ENCODE results near the gene PSMD14. TPM values are rescaled to one million over a fixed set of nuclear protein-coding genes. Genes with fewer than 3 reads are reported as not detected.
A peak's percentile ranks its signal among the peaks of the same experiment; 100 is the strongest.

The PSMD14 gene
- total and polyA plus RNA-seq, 2 of the 8 experiments (the other 6 are each of a cell fraction or from before 2014, with no cell fraction given), result 53.9 to 88.7 TPM

DNA sequence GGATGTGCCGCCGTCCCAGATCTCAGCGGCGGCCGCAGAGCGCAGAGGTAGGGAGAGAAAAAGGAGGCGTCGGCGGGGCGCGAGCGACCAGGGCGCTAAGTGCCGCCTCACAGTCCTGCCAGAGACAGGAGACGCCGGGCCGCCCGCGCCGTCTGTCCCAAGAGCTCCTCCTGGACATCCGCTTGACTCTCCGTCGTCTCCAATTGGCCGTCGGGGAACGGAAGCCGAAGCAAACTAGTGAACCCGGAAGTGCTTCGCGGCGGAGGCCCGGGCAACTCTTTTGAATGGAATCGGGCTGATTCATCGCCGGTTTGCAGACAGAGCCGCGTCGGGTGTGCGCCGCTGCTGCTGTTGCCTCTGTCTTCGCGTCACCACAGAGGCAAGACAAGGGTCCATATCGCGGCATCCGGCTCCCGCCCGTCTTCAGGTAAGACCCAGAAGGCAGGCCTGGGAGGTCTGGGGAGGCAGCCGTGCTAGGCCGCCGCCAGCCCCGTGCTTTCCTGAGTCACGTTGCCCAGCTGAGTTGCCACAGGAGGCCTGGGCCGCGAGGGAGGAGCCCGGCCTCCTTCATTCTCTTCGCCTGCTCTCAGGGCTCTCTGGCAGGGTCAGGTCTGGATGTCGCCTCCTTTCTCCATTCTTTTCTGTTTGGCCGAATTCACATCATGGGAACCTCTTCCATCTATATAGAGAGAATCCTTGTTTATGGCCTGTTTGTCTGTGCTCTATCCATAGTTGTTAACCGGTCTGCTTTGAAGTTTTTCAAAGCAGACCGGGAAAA is at the start of gene PSMD14 (continued):
- TF ChIP-seq, protein P1, sequence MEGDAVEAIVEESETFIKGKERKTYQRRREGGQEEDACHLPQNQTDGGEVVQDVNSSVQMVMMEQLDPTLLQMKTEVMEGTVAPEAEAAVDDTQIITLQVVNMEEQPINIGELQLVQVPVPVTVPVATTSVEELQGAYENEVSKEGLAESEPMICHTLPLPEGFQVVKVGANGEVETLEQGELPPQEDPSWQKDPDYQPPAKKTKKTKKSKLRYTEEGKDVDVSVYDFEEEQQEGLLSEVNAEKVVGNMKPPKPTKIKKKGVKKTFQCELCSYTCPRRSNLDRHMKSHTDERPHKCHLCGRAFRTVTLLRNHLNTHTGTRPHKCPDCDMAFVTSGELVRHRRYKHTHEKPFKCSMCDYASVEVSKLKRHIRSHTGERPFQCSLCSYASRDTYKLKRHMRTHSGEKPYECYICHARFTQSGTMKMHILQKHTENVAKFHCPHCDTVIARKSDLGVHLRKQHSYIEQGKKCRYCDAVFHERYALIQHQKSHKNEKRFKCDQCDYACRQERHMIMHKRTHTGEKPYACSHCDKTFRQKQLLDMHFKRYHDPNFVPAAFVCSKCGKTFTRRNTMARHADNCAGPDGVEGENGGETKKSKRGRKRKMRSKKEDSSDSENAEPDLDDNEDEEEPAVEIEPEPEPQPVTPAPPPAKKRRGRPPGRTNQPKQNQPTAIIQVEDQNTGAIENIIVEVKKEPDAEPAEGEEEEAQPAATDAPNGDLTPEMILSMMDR (IDR thresholded peaks at IDR 0.05; ENCODE audit: control extremely low read depth in 1 of 3, insufficient read depth in 1 of 3, low read depth in 1 of 3, low read length in 3 of 3), result no peak
- no peak for TF ChIP-seq CTBP2 (IDR thresholded peaks at IDR 0.05; ENCODE audit: borderline replicate concordance, insufficient read depth, insufficient read length, low read length)
- peak; percentile 59; the same call in 1 of the 2 replicates for TF ChIP-seq BACH1 (IDR thresholded peaks at IDR 0.05; ENCODE audit: low read length)
- TF ChIP-seq, protein P2, sequence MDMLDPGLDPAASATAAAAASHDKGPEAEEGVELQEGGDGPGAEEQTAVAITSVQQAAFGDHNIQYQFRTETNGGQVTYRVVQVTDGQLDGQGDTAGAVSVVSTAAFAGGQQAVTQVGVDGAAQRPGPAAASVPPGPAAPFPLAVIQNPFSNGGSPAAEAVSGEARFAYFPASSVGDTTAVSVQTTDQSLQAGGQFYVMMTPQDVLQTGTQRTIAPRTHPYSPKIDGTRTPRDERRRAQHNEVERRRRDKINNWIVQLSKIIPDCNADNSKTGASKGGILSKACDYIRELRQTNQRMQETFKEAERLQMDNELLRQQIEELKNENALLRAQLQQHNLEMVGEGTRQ (IDR thresholded peaks at IDR 0.05; ENCODE audit: low read length), result no peak
- no peak for TF ChIP-seq JUN (IDR thresholded peaks at IDR 0.05; ENCODE audit: low read depth, low read length)

All from H1 (cell line).